Neural cell (in vitro differentiated cells): ENCODE data around the gene NCKAP1. TPM values are rescaled to one million over a fixed set of nuclear protein-coding genes. Genes with fewer than 3 reads are reported as not detected.

Experiments used
- H2AFZ ChIP-seq: fragments of 200-600, 300-800 bp; sonication (generic), shearing (Covaris generic); 2 replicates; pipeline ENCODE4 v1.6.0; 2014; ENCODE audit warnings: low read depth, mild to moderate bottlenecking, antibody characterized with exemption, low read length, moderate library complexity
- H3F3A ChIP-seq: fragments of 200-600 bp; shearing (Covaris generic); 2 replicates; pipeline ENCODE4 v1.6.1; 2016; ENCODE audit warnings: mild to moderate bottlenecking, moderate library complexity, mixed read lengths, antibody characterized with exemption, low read length; ENCODE audit not compliant: insufficient read depth, poor library complexity, severe bottlenecking
- H3K27ac ChIP-seq: fragments of 200-600, 300-800 bp; sonication (generic), shearing (Covaris generic); 2 replicates; pipeline ENCODE4 v1.5.1; 2014; ENCODE audit warnings: mild to moderate bottlenecking, low read length, moderate library complexity
- H3K27me3 ChIP-seq: fragments of 300-800, 200-600 bp; sonication (generic), shearing (Covaris generic); 2 replicates; pipeline ENCODE4 v1.6.0; 2014; ENCODE audit warnings: mild to moderate bottlenecking, low read depth, low read length, moderate library complexity; ENCODE audit not compliant: insufficient read depth
- H3K36me3 ChIP-seq: fragments of 300-800, 200-600 bp; sonication (generic), shearing (Covaris generic); 2 replicates; pipeline ENCODE4 v1.5.1; 2014; ENCODE audit warnings: mild to moderate bottlenecking, antibody characterized with exemption, low read length, moderate library complexity; ENCODE audit not compliant: insufficient read depth
- H3K4me2 ChIP-seq: fragments of 300-800, 200-600 bp; sonication (generic), shearing (Covaris generic); 2 replicates; pipeline ENCODE4 v1.6.0; 2014; ENCODE audit warnings: mild to moderate bottlenecking, low read length
- H3K4me3 ChIP-seq: fragments of 300-800, 200-600 bp; sonication (generic), shearing (Covaris generic); 2 replicates; pipeline ENCODE4 v1.5.1; 2014; ENCODE audit warnings: mild to moderate bottlenecking, low read length, moderate library complexity
- H3K79me2 ChIP-seq: fragments of 200-600 bp; shearing (Covaris generic); replicated peaks from 2 replicates; pipeline ENCODE4 v1.6.0; 2014; ENCODE audit warnings: mild to moderate bottlenecking, low read length, moderate library complexity; ENCODE audit not compliant: insufficient read depth
- H3K9ac ChIP-seq: fragments of 300-800, 200-600 bp; sonication (generic), shearing (Covaris generic); 2 replicates; pipeline ENCODE4 v1.6.1; 2016; ENCODE audit warnings: mild to moderate bottlenecking, low read length, mixed read lengths
- H3K9me2 ChIP-seq: fragments of 200-600 bp; shearing (Covaris generic); 2 replicates; pipeline ENCODE4 v1.6.1; 2016; ENCODE audit warnings: mild to moderate bottlenecking, low read length, mixed read lengths; ENCODE audit not compliant: insufficient read depth
- H3K9me3 ChIP-seq: fragments of 200-600, 300-800 bp; sonication (generic), shearing (Covaris generic); 2 replicates; pipeline ENCODE4 v1.6.1; 2016; ENCODE audit warnings: mild to moderate bottlenecking, mixed run types, low read length, moderate library complexity, mixed read lengths
- H4K20me1 ChIP-seq: fragments of 200-600 bp; shearing (Covaris generic); 2 replicates; pipeline ENCODE4 v1.6.1; 2016; ENCODE audit warnings: mild to moderate bottlenecking, mixed run types; ENCODE audit not compliant: insufficient read depth
- EP300 ChIP-seq: fragments of 450-650 bp; conservative IDR thresholded peaks from 2 replicates; pipeline ENCODE4 v1.6.1; 2014; ENCODE audit warnings: antibody characterized with exemption, mild to moderate bottlenecking, moderate library complexity; ENCODE audit not compliant: poor library complexity, severe bottlenecking
- EZH2 ChIP-seq: fragments of 200-600, 300-800 bp; shearing (Covaris generic), sonication (generic); IDR thresholded peaks from 2 replicates; pipeline ENCODE4 v1.6.1; 2014; ENCODE audit warnings: antibody characterized with exemption, low read length, borderline replicate concordance, mild to moderate bottlenecking; ENCODE audit not compliant: insufficient read depth, poor library complexity, severe bottlenecking
- MXI1 ChIP-seq: fragments of 450-650 bp; conservative IDR thresholded peaks from 2 replicates; pipeline ENCODE4 v1.6.1; 2014; ENCODE audit warnings: antibody characterized with exemption, mild to moderate bottlenecking; ENCODE audit not compliant: poor library complexity, severe bottlenecking
- POLR2AphosphoS5 ChIP-seq: IDR thresholded peaks from 2 replicates; pipeline ENCODE4 v1.6.1; 2012
- RAD21 ChIP-seq: fragments of 450-650 bp; conservative IDR thresholded peaks from 2 replicates; pipeline ENCODE4 v1.6.1; 2014; ENCODE audit warnings: antibody characterized with exemption, mild to moderate bottlenecking, moderate library complexity
- SMC3 ChIP-seq: fragments of 450-650 bp; conservative IDR thresholded peaks from 2 replicates; pipeline ENCODE4 v1.6.1; 2014; ENCODE audit warnings: antibody characterized with exemption, mild to moderate bottlenecking, moderate library complexity; ENCODE audit not compliant: poor library complexity
- TAF1 ChIP-seq: IDR thresholded peaks from 2 replicates; pipeline ENCODE4 v1.6.1; 2012; ENCODE audit warnings: low read depth
- polyA plus RNA-seq: library from polyadenylated mRNA; depleted of rRNA; stranded (reverse); fragments of >200 nt; gene quantifications from 2 replicates; pipeline ENCODE4 v1.2.3, GENCODE V29; 2014
- TF ChIP-seq, protein P1 (sequence below): fragments of 450-650 bp; IDR thresholded peaks from 2 replicates; pipeline ENCODE4 v1.5.1; 2014; ENCODE audit warnings: antibody characterized with exemption, mild to moderate bottlenecking, moderate library complexity; ENCODE audit not compliant: poor library complexity, severe bottlenecking
- TF ChIP-seq, protein P2 (sequence below): IDR thresholded peaks from 2 replicates; pipeline ENCODE4 v1.6.1; 2012; ENCODE audit warnings: borderline replicate concordance

The NCKAP1 gene
- polyA plus RNA-seq, 1 donor from 2014 or later: 124 TPM

DNA sequence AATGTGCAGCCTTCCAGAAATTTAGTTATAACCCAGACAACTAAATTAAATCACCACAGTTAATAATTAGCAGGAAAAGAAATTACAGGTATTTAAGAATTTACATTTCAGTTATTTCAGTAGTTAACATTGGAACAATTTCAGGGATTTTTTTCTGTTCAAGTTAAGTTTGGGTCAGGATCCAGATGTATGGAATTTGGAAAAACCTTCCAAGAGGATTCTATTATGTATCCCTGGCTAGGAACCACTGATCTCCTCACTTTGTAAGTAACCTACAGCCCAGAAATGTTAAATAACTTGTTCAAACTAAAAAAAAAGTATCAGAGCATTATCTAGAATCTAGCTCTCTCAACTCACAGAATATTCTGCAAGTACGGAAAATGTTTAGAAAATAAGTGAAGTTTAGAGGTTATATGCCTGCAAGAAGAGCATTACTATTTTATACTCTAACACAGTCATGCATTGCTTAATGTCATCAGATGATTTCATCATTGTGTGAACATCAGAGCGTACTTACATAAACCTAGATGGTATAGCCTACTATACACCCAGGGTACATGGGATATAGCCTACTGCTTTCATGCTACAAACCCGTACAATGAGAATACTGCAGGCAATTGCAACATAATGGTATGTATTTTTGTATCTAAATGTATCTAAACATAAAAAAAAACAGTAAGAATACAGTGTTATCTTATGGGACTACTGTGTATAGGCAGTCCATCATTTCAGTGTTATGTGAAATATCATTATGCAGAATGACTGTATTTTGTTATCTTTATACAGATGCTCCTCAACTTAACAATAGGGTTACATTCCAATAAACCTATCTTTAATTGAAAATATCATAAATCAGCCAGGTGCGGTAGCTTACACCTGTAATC lies 6.1 kb downstream of the NCKAP1 start:
- H2AFZ ChIP-seq: no peak overlapping the region
- no peaks in the 10 kb centered on the region for H3K27me3 ChIP-seq
- peaks cover 100% of the 10 kb centered on the region for H3K79me2 ChIP-seq
- no peaks in the 10 kb centered on the region for H3K9me2 ChIP-seq
- no peak overlapping the region for H3K27ac ChIP-seq
- no peaks in the 10 kb centered on the region for H4K20me1 ChIP-seq
- no peaks in the 10 kb centered on the region for H3K9me3 ChIP-seq
- TF ChIP-seq SMC3 (no peak), TAF1 (no peak), EZH2 (no peak), MXI1 (no peak), RAD21 (no peak), POLR2AphosphoS5 (no peak), EP300 (no peak)
- TF ChIP-seq, protein P1, sequence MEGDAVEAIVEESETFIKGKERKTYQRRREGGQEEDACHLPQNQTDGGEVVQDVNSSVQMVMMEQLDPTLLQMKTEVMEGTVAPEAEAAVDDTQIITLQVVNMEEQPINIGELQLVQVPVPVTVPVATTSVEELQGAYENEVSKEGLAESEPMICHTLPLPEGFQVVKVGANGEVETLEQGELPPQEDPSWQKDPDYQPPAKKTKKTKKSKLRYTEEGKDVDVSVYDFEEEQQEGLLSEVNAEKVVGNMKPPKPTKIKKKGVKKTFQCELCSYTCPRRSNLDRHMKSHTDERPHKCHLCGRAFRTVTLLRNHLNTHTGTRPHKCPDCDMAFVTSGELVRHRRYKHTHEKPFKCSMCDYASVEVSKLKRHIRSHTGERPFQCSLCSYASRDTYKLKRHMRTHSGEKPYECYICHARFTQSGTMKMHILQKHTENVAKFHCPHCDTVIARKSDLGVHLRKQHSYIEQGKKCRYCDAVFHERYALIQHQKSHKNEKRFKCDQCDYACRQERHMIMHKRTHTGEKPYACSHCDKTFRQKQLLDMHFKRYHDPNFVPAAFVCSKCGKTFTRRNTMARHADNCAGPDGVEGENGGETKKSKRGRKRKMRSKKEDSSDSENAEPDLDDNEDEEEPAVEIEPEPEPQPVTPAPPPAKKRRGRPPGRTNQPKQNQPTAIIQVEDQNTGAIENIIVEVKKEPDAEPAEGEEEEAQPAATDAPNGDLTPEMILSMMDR: no peak
- TF ChIP-seq, protein P2, sequence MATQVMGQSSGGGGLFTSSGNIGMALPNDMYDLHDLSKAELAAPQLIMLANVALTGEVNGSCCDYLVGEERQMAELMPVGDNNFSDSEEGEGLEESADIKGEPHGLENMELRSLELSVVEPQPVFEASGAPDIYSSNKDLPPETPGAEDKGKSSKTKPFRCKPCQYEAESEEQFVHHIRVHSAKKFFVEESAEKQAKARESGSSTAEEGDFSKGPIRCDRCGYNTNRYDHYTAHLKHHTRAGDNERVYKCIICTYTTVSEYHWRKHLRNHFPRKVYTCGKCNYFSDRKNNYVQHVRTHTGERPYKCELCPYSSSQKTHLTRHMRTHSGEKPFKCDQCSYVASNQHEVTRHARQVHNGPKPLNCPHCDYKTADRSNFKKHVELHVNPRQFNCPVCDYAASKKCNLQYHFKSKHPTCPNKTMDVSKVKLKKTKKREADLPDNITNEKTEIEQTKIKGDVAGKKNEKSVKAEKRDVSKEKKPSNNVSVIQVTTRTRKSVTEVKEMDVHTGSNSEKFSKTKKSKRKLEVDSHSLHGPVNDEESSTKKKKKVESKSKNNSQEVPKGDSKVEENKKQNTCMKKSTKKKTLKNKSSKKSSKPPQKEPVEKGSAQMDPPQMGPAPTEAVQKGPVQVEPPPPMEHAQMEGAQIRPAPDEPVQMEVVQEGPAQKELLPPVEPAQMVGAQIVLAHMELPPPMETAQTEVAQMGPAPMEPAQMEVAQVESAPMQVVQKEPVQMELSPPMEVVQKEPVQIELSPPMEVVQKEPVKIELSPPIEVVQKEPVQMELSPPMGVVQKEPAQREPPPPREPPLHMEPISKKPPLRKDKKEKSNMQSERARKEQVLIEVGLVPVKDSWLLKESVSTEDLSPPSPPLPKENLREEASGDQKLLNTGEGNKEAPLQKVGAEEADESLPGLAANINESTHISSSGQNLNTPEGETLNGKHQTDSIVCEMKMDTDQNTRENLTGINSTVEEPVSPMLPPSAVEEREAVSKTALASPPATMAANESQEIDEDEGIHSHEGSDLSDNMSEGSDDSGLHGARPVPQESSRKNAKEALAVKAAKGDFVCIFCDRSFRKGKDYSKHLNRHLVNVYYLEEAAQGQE: no peak
- no peak overlapping the region for H3K4me3 ChIP-seq
- H3F3A ChIP-seq: no peaks in the 10 kb centered on the region
- no peak overlapping the region for H3K4me2 ChIP-seq
- no peaks in the 10 kb centered on the region for H3K36me3 ChIP-seq
- no peak overlapping the region for H3K9ac ChIP-seq

DNA sequence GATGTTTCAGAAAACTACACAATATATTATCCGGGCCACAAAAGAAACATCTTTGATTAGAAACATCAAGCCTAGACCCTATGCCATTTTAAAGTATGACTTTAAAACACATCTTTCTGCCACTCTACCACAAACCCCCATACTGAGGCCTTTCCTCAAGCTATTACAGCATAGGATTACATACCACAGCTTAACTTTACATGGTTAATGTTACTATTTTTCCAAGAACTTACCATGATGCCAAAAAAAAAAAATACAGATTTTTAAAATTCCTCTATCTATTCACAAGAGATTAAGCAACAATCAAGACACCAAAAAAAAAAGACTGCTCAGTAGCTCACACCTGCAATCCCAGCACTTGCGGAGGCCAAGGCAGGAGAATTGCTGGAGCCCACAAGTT lies 9.0 kb downstream of the NCKAP1 start:
- Histone ChIP-seq H3K27me3 (no peaks in the 10 kb centered on the region), H3K9me3 (no peaks in the 10 kb centered on the region), H3K9ac (no peak overlapping the region), H3K79me2 (peaks cover 98% of the 10 kb centered on the region), H3F3A (no peaks in the 10 kb centered on the region), H3K36me3 (no peaks in the 10 kb centered on the region), H3K4me3 (no peak overlapping the region), H3K27ac (no peak overlapping the region), H4K20me1 (no peaks in the 10 kb centered on the region), H3K4me2 (no peak overlapping the region), H3K9me2 (no peaks in the 10 kb centered on the region), H2AFZ (no peak overlapping the region)
- TF ChIP-seq TAF1 (no peak), EP300 (no peak), MXI1 (no peak), RAD21 (no peak), SMC3 (no peak), EZH2 (no peak), POLR2AphosphoS5 (no peak)
- TF ChIP-seq, protein P1: no peak
- TF ChIP-seq, protein P2: no peak
